B cell (primary cell): Measurements from ENCODE around the gene PLCB1.

Source experiments
- EZH2 ChIP-seq: IDR thresholded peaks from 2 replicates; pipeline ENCODE4 v1.6.1; 2012; ENCODE audit warnings: borderline replicate concordance, low read depth, mild to moderate bottlenecking, moderate library complexity, low read length; ENCODE audit not compliant: insufficient read depth, poor library complexity, severe bottlenecking
- TF ChIP-seq, protein P1 (sequence below): fragments of 200-600 bp; IDR thresholded peaks from one replicate; pipeline ENCODE4 v1.8.0; 2022; ENCODE audit warnings: antibody characterized with exemption, mild to moderate bottlenecking

DNA sequence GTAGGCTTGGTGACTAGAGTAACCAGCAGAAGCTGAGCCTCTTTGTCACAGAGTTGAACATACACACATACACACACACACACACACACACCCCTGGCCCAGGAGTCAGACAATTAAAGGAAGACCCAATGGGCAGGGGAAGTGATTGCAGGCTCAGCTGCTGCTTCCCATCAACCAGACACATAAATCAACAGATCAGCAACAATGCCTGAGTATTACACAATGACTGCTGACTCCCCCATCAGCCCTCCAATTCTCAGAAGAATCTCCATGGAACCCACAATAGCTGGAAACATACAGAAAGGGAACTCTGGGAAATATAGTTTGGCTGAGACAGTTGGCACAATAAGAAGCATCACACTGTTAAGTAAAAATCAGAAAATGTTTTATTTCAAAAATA is 666.4 kb downstream of the PLCB1 start:
- TF ChIP-seq, protein P1, sequence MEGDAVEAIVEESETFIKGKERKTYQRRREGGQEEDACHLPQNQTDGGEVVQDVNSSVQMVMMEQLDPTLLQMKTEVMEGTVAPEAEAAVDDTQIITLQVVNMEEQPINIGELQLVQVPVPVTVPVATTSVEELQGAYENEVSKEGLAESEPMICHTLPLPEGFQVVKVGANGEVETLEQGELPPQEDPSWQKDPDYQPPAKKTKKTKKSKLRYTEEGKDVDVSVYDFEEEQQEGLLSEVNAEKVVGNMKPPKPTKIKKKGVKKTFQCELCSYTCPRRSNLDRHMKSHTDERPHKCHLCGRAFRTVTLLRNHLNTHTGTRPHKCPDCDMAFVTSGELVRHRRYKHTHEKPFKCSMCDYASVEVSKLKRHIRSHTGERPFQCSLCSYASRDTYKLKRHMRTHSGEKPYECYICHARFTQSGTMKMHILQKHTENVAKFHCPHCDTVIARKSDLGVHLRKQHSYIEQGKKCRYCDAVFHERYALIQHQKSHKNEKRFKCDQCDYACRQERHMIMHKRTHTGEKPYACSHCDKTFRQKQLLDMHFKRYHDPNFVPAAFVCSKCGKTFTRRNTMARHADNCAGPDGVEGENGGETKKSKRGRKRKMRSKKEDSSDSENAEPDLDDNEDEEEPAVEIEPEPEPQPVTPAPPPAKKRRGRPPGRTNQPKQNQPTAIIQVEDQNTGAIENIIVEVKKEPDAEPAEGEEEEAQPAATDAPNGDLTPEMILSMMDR = no peak
- TF ChIP-seq EZH2 = no peak
